H9 (cell line): ENCODE measurements around the gene TMEM119. TPM values are rescaled to one million over a fixed set of nuclear protein-coding genes. Genes with fewer than 3 reads are reported as not detected.

ENCODE experiments used
- DNase-seq: peaks from one replicate; pipeline ENCODE4 v3.0.0-alpha.2; 2017
- H2AFZ ChIP-seq: one replicate; pipeline ENCODE4 v1.6.1; 2013; ENCODE audit warnings: mild to moderate bottlenecking, low read length, control low read depth, moderate library complexity
- H2AK5ac ChIP-seq: 2 replicates; pipeline ENCODE4 v1.6.1; 2013; ENCODE audit warnings: low read length, control low read depth, mixed read lengths; ENCODE audit not compliant: insufficient read length
- H2BK120ac ChIP-seq: one replicate; pipeline ENCODE4 v1.6.1; 2013; ENCODE audit warnings: low read depth, mild to moderate bottlenecking, low read length, control low read depth, inconsistent platforms; ENCODE audit not compliant: poor library complexity, severe bottlenecking
- H2BK12ac ChIP-seq: 2 replicates; pipeline ENCODE4 v1.6.1; 2013; ENCODE audit warnings: low read length, control low read depth, mixed read lengths, low read depth; ENCODE audit not compliant: insufficient read length
- H2BK15ac ChIP-seq: 2 replicates; pipeline ENCODE4 v1.6.1; 2013; ENCODE audit warnings: low read depth, low read length, control low read depth
- H2BK20ac ChIP-seq: one replicate; pipeline ENCODE4 v1.6.1; 2013; ENCODE audit warnings: low read depth, mild to moderate bottlenecking, low read length, control low read depth, inconsistent platforms; ENCODE audit not compliant: poor library complexity, severe bottlenecking
- H2BK5ac ChIP-seq: 2 replicates; pipeline ENCODE4 v1.6.1; 2013; ENCODE audit warnings: low read length, control low read depth, mixed read lengths; ENCODE audit not compliant: insufficient read length
- H3K14ac ChIP-seq: 2 replicates; pipeline ENCODE4 v1.6.1; 2013; ENCODE audit warnings: low read length, control low read depth; ENCODE audit not compliant: insufficient read depth
- H3K18ac ChIP-seq: 2 replicates; pipeline ENCODE4 v1.6.1; 2013; ENCODE audit warnings: low read depth, mild to moderate bottlenecking, mixed read lengths, low read length, control low read depth; ENCODE audit not compliant: insufficient read length
- H3K23ac ChIP-seq: 2 replicates; pipeline ENCODE4 v1.6.1; 2013; ENCODE audit warnings: low read length, control low read depth, mixed read lengths, low read depth; ENCODE audit not compliant: insufficient read length
- H3K23me2 ChIP-seq: 2 replicates; pipeline ENCODE4 v1.6.1; 2013; ENCODE audit warnings: low read depth, mild to moderate bottlenecking, mixed read lengths, low read length, control low read depth; ENCODE audit not compliant: insufficient read length, poor library complexity, severe bottlenecking
- H3K27ac ChIP-seq: 2 replicates; pipeline ENCODE4 v1.5.1; 2013; ENCODE audit warnings: low read length, control low read depth, mixed read lengths, low read depth; ENCODE audit not compliant: insufficient read length
- H3K27me3 ChIP-seq: 2 replicates; pipeline ENCODE4 v1.6.1; 2013; ENCODE audit warnings: low read length, control low read depth, inconsistent platforms; ENCODE audit not compliant: insufficient read depth
- H3K4ac ChIP-seq: 2 replicates; pipeline ENCODE4 v1.6.1; 2013; ENCODE audit warnings: low read depth, mild to moderate bottlenecking, control low read depth, inconsistent platforms, low read length, moderate library complexity
- H3K4me1 ChIP-seq: 2 replicates; pipeline ENCODE4 v1.6.1; 2013; ENCODE audit warnings: low read length, control low read depth, inconsistent platforms; ENCODE audit not compliant: insufficient read depth
- H3K4me2 ChIP-seq: 2 replicates; pipeline ENCODE4 v1.6.1; 2013; ENCODE audit warnings: low read length, control low read depth, mixed read lengths; ENCODE audit not compliant: insufficient read length, insufficient read depth
- H3K56ac ChIP-seq: 2 replicates; pipeline ENCODE4 v1.6.1; 2013; ENCODE audit warnings: low read depth, mild to moderate bottlenecking, mixed read lengths, low read length, control low read depth; ENCODE audit not compliant: insufficient read length
- H3K79me1 ChIP-seq: 2 replicates; pipeline ENCODE4 v1.6.1; 2013; ENCODE audit warnings: low read depth, mild to moderate bottlenecking, moderate library complexity, low read length, control low read depth, inconsistent platforms; ENCODE audit not compliant: insufficient read depth, poor library complexity, severe bottlenecking
- H3K79me2 ChIP-seq: 2 replicates; pipeline ENCODE4 v1.6.1; 2013; ENCODE audit warnings: low read length, control low read depth, inconsistent platforms; ENCODE audit not compliant: insufficient read depth
- H3K9ac ChIP-seq: 2 replicates; pipeline ENCODE4 v1.6.1; 2013; ENCODE audit warnings: low read length, control low read depth, mixed read lengths; ENCODE audit not compliant: insufficient read length; ENCODE audit errors: extremely low read depth
- H3K9me3 ChIP-seq: one replicate; pipeline ENCODE4 v1.6.1; 2013; ENCODE audit warnings: low read depth, low read length, inconsistent platforms; ENCODE audit not compliant: control insufficient read depth
- H3T11ph ChIP-seq: one replicate; pipeline ENCODE4 v1.6.1; 2013; ENCODE audit warnings: mild to moderate bottlenecking, low read length, control low read depth, inconsistent platforms
- H4K20me1 ChIP-seq: one replicate; pipeline ENCODE4 v1.6.1; 2013; ENCODE audit not compliant: control insufficient read depth, insufficient read length, insufficient read depth
- H4K5ac ChIP-seq: 2 replicates; pipeline ENCODE4 v1.6.1; 2013; ENCODE audit warnings: low read depth, mild to moderate bottlenecking, mixed read lengths, low read length, control low read depth; ENCODE audit not compliant: insufficient read length
- H4K8ac ChIP-seq: replicated peaks from 2 replicates; pipeline ENCODE4 v1.6.1; 2013; ENCODE audit warnings: low read length, control low read depth, mixed read lengths, low read depth; ENCODE audit not compliant: insufficient read length
- H4K91ac ChIP-seq: 2 replicates; pipeline ENCODE4 v1.6.1; 2013; ENCODE audit warnings: low read depth, mild to moderate bottlenecking, moderate library complexity, mixed read lengths, low read length, control low read depth; ENCODE audit not compliant: insufficient read length
- H3K27ac Mint-ChIP-seq, 3 experiments: 2 replicates in 2 of 3; 3 replicates in 1 of 3; pipeline ENCODE4 v1.8.0; 2020 to 2021; ENCODE audit warnings: mixed read lengths in 3 of 3, mild to moderate bottlenecking in 1 of 3, moderate library complexity in 1 of 3
- H3K27me3 Mint-ChIP-seq: 2 replicates; pipeline ENCODE4 v1.8.0; 2021; ENCODE audit warnings: low read depth, mild to moderate bottlenecking, moderate library complexity, mixed read lengths
- H3K36me3 Mint-ChIP-seq, 3 experiments: 2 replicates in 2 of 3; 3 replicates in 1 of 3; pipeline ENCODE4 v1.8.0; 2020 to 2021; ENCODE audit warnings: low read depth in 3 of 3, mixed read lengths in 3 of 3; ENCODE audit not compliant: insufficient read depth in 1 of 3
- H3K4me1 Mint-ChIP-seq, 2 experiments: 2 replicates each; pipeline ENCODE4 v1.8.0; 2020; ENCODE audit warnings: mixed read lengths in 2 of 2
- H3K4me3 Mint-ChIP-seq, 2 experiments: 2 replicates in 1 of 2; 3 replicates in 1 of 2; pipeline ENCODE4 v1.8.0; 2020 to 2021; ENCODE audit warnings: mild to moderate bottlenecking in 2 of 2, mixed read lengths in 2 of 2, moderate library complexity in 1 of 2
- H3K9me3 Mint-ChIP-seq, 2 experiments: 2 replicates in 1 of 2; 3 replicates in 1 of 2; pipeline ENCODE4 v1.8.0; 2020; ENCODE audit warnings: mild to moderate bottlenecking in 2 of 2, mixed read lengths in 2 of 2, moderate library complexity in 1 of 2
- WGBS: extraction: QIAGEN DNeasy Blood & Tissue Kit; methylation state at CpG from one replicate; pipeline ENCODE4 v1.1.7; 2013; ENCODE audit warnings: missing lambda C conversion rate, low lambda C conversion rate, mixed read lengths; ENCODE audit not compliant: insufficient read length; ENCODE audit errors: extremely low coverage; 5-methylcytosine and 5-hydroxymethylcytosine counted together
- total RNA-seq: library from RNA; stranded (reverse); gene quantifications from 2 replicates; pipeline ENCODE4 v1.2.1, GENCODE V29; 2021
- TF ChIP-seq, protein P1 (sequence below): fragments of 200-600 bp; sonication (generic); conservative IDR thresholded peaks from 3 replicates; pipeline ENCODE4 v1.8.0; 2021; ENCODE audit warnings: antibody characterized with exemption, mild to moderate bottlenecking

The TMEM119 gene
- total RNA-seq, 1 experiment from 2014 or later = not detected

DNA sequence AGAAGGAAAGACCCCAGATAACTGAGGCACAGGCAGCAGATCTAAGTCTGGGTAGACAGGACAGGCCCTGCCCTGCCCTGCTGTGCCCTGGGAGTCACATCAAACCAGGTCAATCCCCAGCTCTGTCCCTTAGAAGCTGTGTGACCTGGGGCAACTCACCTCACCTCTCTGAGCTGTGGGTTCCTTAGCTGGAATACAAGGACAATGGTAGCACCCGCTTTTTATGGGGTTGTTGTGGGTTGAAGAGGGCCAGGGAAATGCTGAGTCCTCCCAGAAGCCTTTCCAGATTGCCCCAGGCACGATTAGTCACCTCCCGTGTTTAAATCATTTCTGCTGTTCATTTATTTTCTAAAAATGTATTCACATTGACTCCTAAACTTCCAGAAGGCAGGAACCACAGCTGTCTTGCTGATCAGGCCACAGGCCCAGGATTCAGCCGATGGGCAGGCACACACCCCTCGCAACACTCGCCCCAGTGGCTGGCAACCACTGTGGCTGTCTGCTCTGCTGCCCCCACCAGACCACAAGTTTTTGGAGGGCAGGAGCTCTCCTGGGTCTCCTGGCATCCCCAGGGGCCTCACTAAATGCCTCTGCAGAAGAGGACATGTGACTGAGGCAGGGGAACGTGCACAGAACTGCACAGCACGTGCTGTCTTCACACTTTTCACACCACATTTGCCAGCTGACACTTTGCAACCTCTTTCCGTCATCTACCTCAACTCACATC is 32.8 kb upstream of the TMEM119 start:
- no peaks in the 10 kb centered on the region for H4K20me1 ChIP-seq
- H3K4me1 Mint-ChIP-seq = peaks cover 32 to 44% of the 10 kb centered on the region in 2 experiments
- H3K27ac Mint-ChIP-seq = peak overlapping the region in 2 of 3 experiments; percentile 11 to 40; a peak in 1 of 7 replicates

More for the DNA sequence above, 32.8 kb upstream of the TMEM119 start:
- no peak overlapping the region for H3K56ac ChIP-seq
- no peak overlapping the region for H2BK5ac ChIP-seq
- H2BK120ac ChIP-seq = no peak overlapping the region
- no peak overlapping the region for H2BK15ac ChIP-seq
- H4K91ac ChIP-seq = no peak overlapping the region
- H3K23me2 ChIP-seq = no peaks in the 10 kb centered on the region
- no peak overlapping the region for H4K5ac ChIP-seq
- H3K9me3 ChIP-seq = no peaks in the 10 kb centered on the region
- WGBS = no CpG with 5 or more reads among the region's 9 CpGs
- H3K79me2 ChIP-seq = no peaks in the 10 kb centered on the region
- Mint-ChIP-seq H3K27me3 (no peaks in the 10 kb centered on the region), H3K9me3 (no peaks in the 10 kb centered on the region), H3K36me3 (no peaks in the 10 kb centered on the region), H3K4me3 (peak overlapping the region in 1 of 2 experiments; percentile 10; a peak in 1 of 5 replicates)
- H3K79me1 ChIP-seq = no peaks in the 10 kb centered on the region
- no peak overlapping the region for H2BK20ac ChIP-seq
- H3K4me1 ChIP-seq = peaks cover 8% of the 10 kb centered on the region; the same call in 1 of the 2 replicates
- H3K27me3 ChIP-seq = no peaks in the 10 kb centered on the region
- no peak overlapping the region for H2AFZ ChIP-seq
- H3T11ph ChIP-seq = no peak overlapping the region
- H3K4me2 ChIP-seq = no peak overlapping the region
- H2AK5ac ChIP-seq = no peak overlapping the region
- no peak overlapping the region for H3K27ac ChIP-seq
- no peak overlapping the region for H3K4ac ChIP-seq
- no peak overlapping the region for H3K18ac ChIP-seq
- no peak overlapping the region for H2BK12ac ChIP-seq
- no peak overlapping the region for H3K23ac ChIP-seq
- TF ChIP-seq, protein P1, sequence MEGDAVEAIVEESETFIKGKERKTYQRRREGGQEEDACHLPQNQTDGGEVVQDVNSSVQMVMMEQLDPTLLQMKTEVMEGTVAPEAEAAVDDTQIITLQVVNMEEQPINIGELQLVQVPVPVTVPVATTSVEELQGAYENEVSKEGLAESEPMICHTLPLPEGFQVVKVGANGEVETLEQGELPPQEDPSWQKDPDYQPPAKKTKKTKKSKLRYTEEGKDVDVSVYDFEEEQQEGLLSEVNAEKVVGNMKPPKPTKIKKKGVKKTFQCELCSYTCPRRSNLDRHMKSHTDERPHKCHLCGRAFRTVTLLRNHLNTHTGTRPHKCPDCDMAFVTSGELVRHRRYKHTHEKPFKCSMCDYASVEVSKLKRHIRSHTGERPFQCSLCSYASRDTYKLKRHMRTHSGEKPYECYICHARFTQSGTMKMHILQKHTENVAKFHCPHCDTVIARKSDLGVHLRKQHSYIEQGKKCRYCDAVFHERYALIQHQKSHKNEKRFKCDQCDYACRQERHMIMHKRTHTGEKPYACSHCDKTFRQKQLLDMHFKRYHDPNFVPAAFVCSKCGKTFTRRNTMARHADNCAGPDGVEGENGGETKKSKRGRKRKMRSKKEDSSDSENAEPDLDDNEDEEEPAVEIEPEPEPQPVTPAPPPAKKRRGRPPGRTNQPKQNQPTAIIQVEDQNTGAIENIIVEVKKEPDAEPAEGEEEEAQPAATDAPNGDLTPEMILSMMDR = no peak
- H4K8ac ChIP-seq = no peak overlapping the region
- DNase-seq = no peak
- no peak overlapping the region for H3K9ac ChIP-seq
- no peak overlapping the region for H3K14ac ChIP-seq
